ENCODE data around the gene COPS7A. TPM values are rescaled to one million over a fixed set of nuclear protein-coding genes. Genes with fewer than 3 reads are reported as not detected.
"Not testable (repeated sequence)": the region's sequence is repeated elsewhere in the genome, so short reads cannot be mapped to it uniquely, and the experiment has no call there.

The COPS7A gene
- total and polyA plus RNA-seq, 2 donors (not counting 1 experiment from before 2014, with no cell fraction given) = 79.1 to 114 TPM

DNA sequence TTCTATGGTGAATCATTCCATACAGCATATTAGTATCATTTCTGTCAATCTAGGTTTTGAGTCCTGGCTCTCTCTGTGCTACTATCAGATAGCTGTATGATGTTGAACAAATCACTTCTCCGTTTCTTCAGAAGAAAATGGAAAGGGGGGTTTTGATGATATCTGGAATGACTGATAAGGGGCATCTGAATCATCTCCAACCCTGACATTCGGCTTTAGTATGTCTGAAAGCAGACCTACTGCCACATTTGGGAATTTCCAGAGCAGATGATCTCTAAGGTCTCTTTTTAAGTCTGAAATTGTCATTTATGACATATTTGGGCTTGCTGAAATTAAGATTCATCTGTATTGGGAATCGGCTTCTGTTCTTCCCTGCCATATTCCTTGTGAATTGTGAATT is 19.0 kb downstream of the COPS7A start:
- no peaks in the 10 kb centered on the region for H3K79me2 ChIP-seq (ENCODE audit: control insufficient read depth, insufficient read depth, low read length)
- no peak overlapping the region for H3K4me3 ChIP-seq (replicated peaks in 1 of 4; ENCODE audit: control extremely low read depth in 1 of 4, insufficient read depth in 1 of 4, low read depth in 3 of 4, low read length in 4 of 4)
- H3K27ac ChIP-seq (ENCODE audit: insufficient read depth, low read length) = no peak overlapping the region
- TF ChIP-seq EZH2 (IDR thresholded peaks at IDR 0.05; ENCODE audit: low read length, missing control alignments) = no peak
- no peak for TF ChIP-seq CTCF (conservative IDR thresholded peaks at IDR 0.05 in 1 of 2, IDR thresholded peaks at IDR 0.05 in 1 of 2; ENCODE audit: low read depth in 1 of 2, low read length in 2 of 2)
- no peaks in the 10 kb centered on the region for H4K20me1 ChIP-seq (ENCODE audit: control insufficient read depth, extremely low read depth, insufficient read depth, low read length)
- H3K9ac ChIP-seq (ENCODE audit: insufficient read depth, low read length) = no peak overlapping the region
- no peak overlapping the region for H2AFZ ChIP-seq (ENCODE audit: low read length)
- no peaks in the 10 kb centered on the region for H3K9me3 ChIP-seq (ENCODE audit: control insufficient read depth, insufficient read depth, low read depth, low read length)
- H3K4me2 ChIP-seq (ENCODE audit: extremely low read depth, insufficient read depth, low read length) = no peak overlapping the region
- no peak for DNase-seq (ENCODE audit: low read depth in 2 of 2)
- no peaks in the 10 kb centered on the region for H3K27me3 ChIP-seq (ENCODE audit: control insufficient read depth, insufficient read depth, low read length)
- peaks cover 8% of the 10 kb centered on the region for H3K36me3 ChIP-seq (ENCODE audit: control insufficient read depth, insufficient read depth, low read length)
- no peaks in the 10 kb centered on the region for H3K4me1 ChIP-seq (ENCODE audit: control insufficient read depth, extremely low read depth, insufficient read depth, low read length)

DNA sequence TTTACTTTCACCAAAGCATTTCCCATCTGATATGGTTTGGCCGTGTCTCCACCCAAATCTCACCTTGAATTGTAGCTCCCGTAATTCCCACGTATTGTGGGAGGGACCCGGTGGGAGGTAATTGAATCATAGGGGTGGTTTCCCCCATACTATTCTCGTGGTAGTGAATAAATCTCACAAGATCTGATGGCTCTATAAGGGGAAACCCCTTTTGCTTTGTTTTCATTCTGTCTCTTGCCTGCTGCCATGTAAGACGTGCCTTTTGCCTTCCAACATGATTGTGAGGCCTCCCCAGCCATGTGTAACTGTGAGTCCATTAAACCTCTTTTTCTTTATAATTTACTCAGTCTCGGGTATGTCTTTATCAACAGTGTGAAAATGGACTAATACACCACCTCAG is 19.5 kb downstream of the COPS7A start:
- H3K4me1 ChIP-seq (ENCODE audit: control insufficient read depth, extremely low read depth, insufficient read depth, low read length); H2AFZ ChIP-seq (ENCODE audit: low read length); H4K20me1 ChIP-seq (ENCODE audit: control insufficient read depth, extremely low read depth, insufficient read depth, low read length); H3K4me3 ChIP-seq (replicated peaks in 1 of 4; ENCODE audit: control extremely low read depth in 1 of 4, insufficient read depth in 1 of 4, low read depth in 3 of 4, low read length in 4 of 4); H3K79me2 ChIP-seq (ENCODE audit: control insufficient read depth, insufficient read depth, low read length); H3K9ac ChIP-seq (ENCODE audit: insufficient read depth, low read length); H3K27me3 ChIP-seq (ENCODE audit: control insufficient read depth, insufficient read depth, low read length); H3K27ac ChIP-seq (ENCODE audit: insufficient read depth, low read length); H3K4me2 ChIP-seq (ENCODE audit: extremely low read depth, insufficient read depth, low read length); DNase-seq (ENCODE audit: low read depth in 2 of 2); H3K9me3 ChIP-seq (ENCODE audit: control insufficient read depth, insufficient read depth, low read depth, low read length): not testable (repeated sequence)
- peaks cover 11% of the 10 kb centered on the region for H3K36me3 ChIP-seq (ENCODE audit: control insufficient read depth, insufficient read depth, low read length)

DNA sequence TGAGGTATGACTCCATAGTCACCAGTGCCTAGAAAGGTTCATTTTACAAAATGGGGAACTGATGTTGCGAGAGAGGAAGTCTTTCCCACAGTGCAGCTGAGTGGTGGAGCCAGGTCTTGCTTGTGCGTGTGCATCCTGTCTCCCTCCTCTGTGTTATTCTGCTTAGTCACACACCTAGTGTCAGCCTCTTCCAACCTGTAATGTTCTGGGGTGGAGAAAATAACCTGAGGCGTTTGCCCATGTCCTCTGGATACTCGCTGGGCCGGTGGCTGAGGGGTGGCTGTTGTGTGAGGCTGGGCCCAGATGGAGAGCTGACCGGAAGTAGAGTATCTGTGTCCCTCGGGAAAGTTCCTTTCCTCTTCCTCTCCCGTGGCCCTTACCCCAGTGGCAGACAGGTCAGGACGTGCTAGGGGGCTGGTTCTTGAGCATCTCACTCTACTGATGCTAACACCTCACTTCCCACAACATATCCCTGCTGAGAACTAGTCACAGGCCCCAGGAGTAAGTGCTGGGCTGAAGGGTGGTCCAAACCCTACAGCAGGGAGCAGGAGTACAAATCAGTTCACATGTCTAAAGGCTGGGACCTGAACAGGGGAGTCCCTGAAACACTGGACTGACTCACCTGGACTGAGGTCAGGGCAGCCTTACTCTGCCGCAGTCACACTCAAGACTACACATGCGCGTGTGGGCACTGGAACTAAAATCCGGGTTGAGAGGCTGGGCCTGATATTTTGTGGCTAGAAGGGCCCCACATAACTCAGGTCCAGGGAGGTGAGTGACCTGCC is 22.1 kb downstream of the COPS7A start:
- H3K27me3 ChIP-seq (ENCODE audit: control insufficient read depth, insufficient read depth, low read length) = no peaks in the 10 kb centered on the region
- H4K20me1 ChIP-seq (ENCODE audit: control insufficient read depth, extremely low read depth, insufficient read depth, low read length) = no peaks in the 10 kb centered on the region
- H3K4me2 ChIP-seq (ENCODE audit: extremely low read depth, insufficient read depth, low read length) = no peak overlapping the region
- TF ChIP-seq CTCF (conservative IDR thresholded peaks at IDR 0.05 in 1 of 2, IDR thresholded peaks at IDR 0.05 in 1 of 2; ENCODE audit: low read depth in 1 of 2, low read length in 2 of 2) (no peak), EZH2 (IDR thresholded peaks at IDR 0.05; ENCODE audit: low read length, missing control alignments) (no peak)
- no peak overlapping the region for H3K27ac ChIP-seq (ENCODE audit: insufficient read depth, low read length)
- H3K36me3 ChIP-seq (ENCODE audit: control insufficient read depth, insufficient read depth, low read length) = peaks cover 28% of the 10 kb centered on the region
- no peak for DNase-seq (ENCODE audit: low read depth in 2 of 2)
- H2AFZ ChIP-seq (ENCODE audit: low read length) = no peak overlapping the region
- H3K9ac ChIP-seq (ENCODE audit: insufficient read depth, low read length) = no peak overlapping the region
- H3K4me3 ChIP-seq (replicated peaks in 1 of 4; ENCODE audit: control extremely low read depth in 1 of 4, insufficient read depth in 1 of 4, low read depth in 3 of 4, low read length in 4 of 4) = no peak overlapping the region
- H3K9me3 ChIP-seq (ENCODE audit: control insufficient read depth, insufficient read depth, low read depth, low read length) = no peaks in the 10 kb centered on the region
- H3K4me1 ChIP-seq (ENCODE audit: control insufficient read depth, extremely low read depth, insufficient read depth, low read length) = no peaks in the 10 kb centered on the region
- H3K79me2 ChIP-seq (ENCODE audit: control insufficient read depth, insufficient read depth, low read length) = peaks cover 8% of the 10 kb centered on the region
